HepG2 (cell line): Measurements from ENCODE around the gene C1R. TPM values are rescaled to one million over a fixed set of nuclear protein-coding genes. Genes with fewer than 3 reads are reported as not detected.

ENCODE experiments used
- KDM4B ChIP-seq: sonication (generic); formaldehyde crosslinking; IDR thresholded peaks from 2 replicates; pipeline ENCODE4 v1.4.0; 2020; ENCODE audit warnings: missing genetic modification reagents
- LCORL ChIP-seq, 2 experiments: fragments of 450-650 bp in 1 of 2; sonication (generic) in 1 of 2; formaldehyde crosslinking in 1 of 2; IDR thresholded peaks; 2 replicates each; pipeline versions ENCODE4 v1.5.0 to v1.6.1; 2017 to 2020; ENCODE audit warnings: antibody characterized with exemption in 1 of 2, missing genetic modification reagents in 1 of 2
- NFE2L2 ChIP-seq: fragments of 150-350 bp; IDR thresholded peaks from 2 replicates; pipeline ENCODE4 v1.6.1; 2014; ENCODE audit warnings: low read length
- NFYB ChIP-seq: sonication (generic); formaldehyde crosslinking; IDR thresholded peaks from 2 replicates; pipeline ENCODE4 v1.4.0; 2020; ENCODE audit warnings: missing genetic modification reagents
- ZNF101 ChIP-seq: sonication (generic); formaldehyde crosslinking; IDR thresholded peaks from 2 replicates; pipeline ENCODE4 v1.4.0; 2020; ENCODE audit warnings: mild to moderate bottlenecking, low read depth, missing genetic modification reagents, borderline replicate concordance
- ZNF18 ChIP-seq: sonication (generic); formaldehyde crosslinking; IDR thresholded peaks from 2 replicates; pipeline ENCODE4 v1.8.0; 2022; ENCODE audit warnings: mild to moderate bottlenecking, missing genetic modification reagents; ENCODE audit not compliant: insufficient replicate concordance
- ZNF274 ChIP-seq: sonication (generic); formaldehyde crosslinking; IDR thresholded peaks from 2 replicates; pipeline ENCODE4 v1.5.1; 2020; ENCODE audit warnings: mild to moderate bottlenecking, missing genetic modification reagents
- ZNF414 ChIP-seq: sonication (generic); formaldehyde crosslinking; IDR thresholded peaks from 2 replicates; pipeline ENCODE4 v1.5.0; 2020; ENCODE audit warnings: missing genetic modification reagents
- ZNF724P ChIP-seq: sonication (generic); formaldehyde crosslinking; IDR thresholded peaks from 2 replicates; pipeline ENCODE4 v1.8.0; 2022; ENCODE audit warnings: missing genetic modification reagents, borderline replicate concordance
- polyA plus RNA-seq, 8 experiments: library from polyadenylated mRNA; depleted of rRNA in 3 of 8; stranded (reverse) in 7 of 8; unstranded in 1 of 8; fragments of >200 nt; fragmentation: Illumina TruSeq in 4 of 8; extraction: Trizol in 4 of 8; gene quantifications; 2 replicates each; pipeline versions ENCODE4 v1.2.1 to v1.2.3, GENCODE V29; 2011 to 2016; ENCODE audit warnings: low read depth in 4 of 8, missing spikeins in 1 of 8, mixed read lengths in 1 of 8; ENCODE audit not compliant: insufficient read depth in 1 of 8
- total RNA-seq, 5 experiments: library from RNA; depleted of rRNA; stranded (reverse); fragments of >200 nt; fragmentation: Illumina TruSeq; extraction: Trizol; gene quantifications; 2 replicates each; pipeline ENCODE4 v1.2.3, GENCODE V29; 2016; ENCODE audit warnings: low read depth in 1 of 5
- TF ChIP-seq, protein P1 (sequence below): sonication (generic); formaldehyde crosslinking; IDR thresholded peaks from 2 replicates; pipeline ENCODE4 v1.8.0; 2022; ENCODE audit warnings: missing genetic modification reagents, mild to moderate bottlenecking, moderate library complexity, borderline replicate concordance
- TF ChIP-seq, protein P2 (sequence below): sonication (generic); formaldehyde crosslinking; IDR thresholded peaks from 2 replicates; pipeline ENCODE4 v1.4.0; 2020; ENCODE audit warnings: mild to moderate bottlenecking, missing genetic modification reagents
- TF ChIP-seq, protein P3 (sequence below): sonication (generic); formaldehyde crosslinking; IDR thresholded peaks from 2 replicates; pipeline ENCODE4 v1.4.0; 2020; ENCODE audit warnings: missing genetic modification reagents
- TF ChIP-seq, protein P4 (sequence below): sonication (generic); formaldehyde crosslinking; IDR thresholded peaks from 2 replicates; pipeline ENCODE4 v1.5.0; 2020; ENCODE audit warnings: missing genetic modification reagents

Gene C1R
- total and polyA plus RNA-seq, 2 of the 13 experiments (the other 11 are each of a cell fraction or from before 2014, with no cell fraction given): 3.5 to 6.5 TPM

- TF ChIP-seq, protein P1, sequence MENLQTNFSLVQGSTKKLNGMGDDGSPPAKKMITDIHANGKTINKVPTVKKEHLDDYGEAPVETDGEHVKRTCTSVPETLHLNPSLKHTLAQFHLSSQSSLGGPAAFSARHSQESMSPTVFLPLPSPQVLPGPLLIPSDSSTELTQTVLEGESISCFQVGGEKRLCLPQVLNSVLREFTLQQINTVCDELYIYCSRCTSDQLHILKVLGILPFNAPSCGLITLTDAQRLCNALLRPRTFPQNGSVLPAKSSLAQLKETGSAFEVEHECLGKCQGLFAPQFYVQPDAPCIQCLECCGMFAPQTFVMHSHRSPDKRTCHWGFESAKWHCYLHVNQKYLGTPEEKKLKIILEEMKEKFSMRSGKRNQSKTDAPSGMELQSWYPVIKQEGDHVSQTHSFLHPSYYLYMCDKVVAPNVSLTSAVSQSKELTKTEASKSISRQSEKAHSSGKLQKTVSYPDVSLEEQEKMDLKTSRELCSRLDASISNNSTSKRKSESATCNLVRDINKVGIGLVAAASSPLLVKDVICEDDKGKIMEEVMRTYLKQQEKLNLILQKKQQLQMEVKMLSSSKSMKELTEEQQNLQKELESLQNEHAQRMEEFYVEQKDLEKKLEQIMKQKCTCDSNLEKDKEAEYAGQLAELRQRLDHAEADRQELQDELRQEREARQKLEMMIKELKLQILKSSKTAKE (CRISPR knock-in tag): no peak
- no peak for TF ChIP-seq ZNF18 (CRISPR knock-in tag)
- no peak for TF ChIP-seq NFYB
- TF ChIP-seq, protein P2, sequence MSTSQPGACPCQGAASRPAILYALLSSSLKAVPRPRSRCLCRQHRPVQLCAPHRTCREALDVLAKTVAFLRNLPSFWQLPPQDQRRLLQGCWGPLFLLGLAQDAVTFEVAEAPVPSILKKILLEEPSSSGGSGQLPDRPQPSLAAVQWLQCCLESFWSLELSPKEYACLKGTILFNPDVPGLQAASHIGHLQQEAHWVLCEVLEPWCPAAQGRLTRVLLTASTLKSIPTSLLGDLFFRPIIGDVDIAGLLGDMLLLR (CRISPR knock-in tag): no peak
- TF ChIP-seq, protein P3, sequence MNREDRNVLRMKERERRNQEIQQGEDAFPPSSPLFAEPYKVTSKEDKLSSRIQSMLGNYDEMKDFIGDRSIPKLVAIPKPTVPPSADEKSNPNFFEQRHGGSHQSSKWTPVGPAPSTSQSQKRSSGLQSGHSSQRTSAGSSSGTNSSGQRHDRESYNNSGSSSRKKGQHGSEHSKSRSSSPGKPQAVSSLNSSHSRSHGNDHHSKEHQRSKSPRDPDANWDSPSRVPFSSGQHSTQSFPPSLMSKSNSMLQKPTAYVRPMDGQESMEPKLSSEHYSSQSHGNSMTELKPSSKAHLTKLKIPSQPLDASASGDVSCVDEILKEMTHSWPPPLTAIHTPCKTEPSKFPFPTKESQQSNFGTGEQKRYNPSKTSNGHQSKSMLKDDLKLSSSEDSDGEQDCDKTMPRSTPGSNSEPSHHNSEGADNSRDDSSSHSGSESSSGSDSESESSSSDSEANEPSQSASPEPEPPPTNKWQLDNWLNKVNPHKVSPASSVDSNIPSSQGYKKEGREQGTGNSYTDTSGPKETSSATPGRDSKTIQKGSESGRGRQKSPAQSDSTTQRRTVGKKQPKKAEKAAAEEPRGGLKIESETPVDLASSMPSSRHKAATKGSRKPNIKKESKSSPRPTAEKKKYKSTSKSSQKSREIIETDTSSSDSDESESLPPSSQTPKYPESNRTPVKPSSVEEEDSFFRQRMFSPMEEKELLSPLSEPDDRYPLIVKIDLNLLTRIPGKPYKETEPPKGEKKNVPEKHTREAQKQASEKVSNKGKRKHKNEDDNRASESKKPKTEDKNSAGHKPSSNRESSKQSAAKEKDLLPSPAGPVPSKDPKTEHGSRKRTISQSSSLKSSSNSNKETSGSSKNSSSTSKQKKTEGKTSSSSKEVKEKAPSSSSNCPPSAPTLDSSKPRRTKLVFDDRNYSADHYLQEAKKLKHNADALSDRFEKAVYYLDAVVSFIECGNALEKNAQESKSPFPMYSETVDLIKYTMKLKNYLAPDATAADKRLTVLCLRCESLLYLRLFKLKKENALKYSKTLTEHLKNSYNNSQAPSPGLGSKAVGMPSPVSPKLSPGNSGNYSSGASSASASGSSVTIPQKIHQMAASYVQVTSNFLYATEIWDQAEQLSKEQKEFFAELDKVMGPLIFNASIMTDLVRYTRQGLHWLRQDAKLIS: no peak
- no peak for TF ChIP-seq ZNF101
- no peak for TF ChIP-seq NFE2L2
- TF ChIP-seq ZNF724P (CRISPR knock-in tag): no peak
- no peak for TF ChIP-seq ZNF414
- TF ChIP-seq LCORL (IDR thresholded peaks at IDR 0.05): no peak
- TF ChIP-seq LCORL (CRISPR knock-in tag; IDR thresholded peaks at IDR 0.05): peak; percentile 92
- TF ChIP-seq, protein P4, sequence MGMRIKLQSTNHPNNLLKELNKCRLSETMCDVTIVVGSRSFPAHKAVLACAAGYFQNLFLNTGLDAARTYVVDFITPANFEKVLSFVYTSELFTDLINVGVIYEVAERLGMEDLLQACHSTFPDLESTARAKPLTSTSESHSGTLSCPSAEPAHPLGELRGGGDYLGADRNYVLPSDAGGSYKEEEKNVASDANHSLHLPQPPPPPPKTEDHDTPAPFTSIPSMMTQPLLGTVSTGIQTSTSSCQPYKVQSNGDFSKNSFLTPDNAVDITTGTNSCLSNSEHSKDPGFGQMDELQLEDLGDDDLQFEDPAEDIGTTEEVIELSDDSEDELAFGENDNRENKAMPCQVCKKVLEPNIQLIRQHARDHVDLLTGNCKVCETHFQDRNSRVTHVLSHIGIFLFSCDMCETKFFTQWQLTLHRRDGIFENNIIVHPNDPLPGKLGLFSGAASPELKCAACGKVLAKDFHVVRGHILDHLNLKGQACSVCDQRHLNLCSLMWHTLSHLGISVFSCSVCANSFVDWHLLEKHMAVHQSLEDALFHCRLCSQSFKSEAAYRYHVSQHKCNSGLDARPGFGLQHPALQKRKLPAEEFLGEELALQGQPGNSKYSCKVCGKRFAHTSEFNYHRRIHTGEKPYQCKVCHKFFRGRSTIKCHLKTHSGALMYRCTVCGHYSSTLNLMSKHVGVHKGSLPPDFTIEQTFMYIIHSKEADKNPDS (CRISPR knock-in tag): no peak
- no peak for TF ChIP-seq ZNF274 (CRISPR knock-in tag)
- no peak for TF ChIP-seq KDM4B (CRISPR knock-in tag)
These were observed 16.7 kb upstream of the C1R start, which contains the start of gene C1RL (continued) for GRCh38 chr12:7108796-7109571.
